ENCODE measurements around the gene CNN1. TPM values are rescaled to one million over a fixed set of nuclear protein-coding genes. Genes with fewer than 3 reads are reported as not detected.

CNN1 gene
- total and polyA plus RNA-seq, 4 donors: 16.5 to 34.9 (median 22.5) TPM

- DNase-seq (no peak), ATAC-seq (ENCODE audit: insufficient read depth, low FRiP score) (no peak)
- no peak overlapping the region for H3K4me3 ChIP-seq
- no peak overlapping the region for H3K27ac ChIP-seq (ENCODE audit: low read depth in 1 of 2, low read length in 1 of 2)
- peaks cover 10 to 32% (median 15%) of the 10 kb centered on the region in 4 donors for H3K36me3 ChIP-seq (ENCODE audit: control insufficient read depth in 4 of 4, insufficient read depth in 4 of 4, low read length in 4 of 4)
- no peaks in the 10 kb centered on the region for H3K9me3 ChIP-seq (ENCODE audit: control insufficient read depth in 4 of 4, insufficient read depth in 3 of 4, low read length in 3 of 4)
- H3K9ac ChIP-seq (ENCODE audit: insufficient read depth in 1 of 2, low read length in 2 of 2): no peak overlapping the region
- no peak for TF ChIP-seq CTCF (IDR thresholded peaks at IDR 0.05; ENCODE audit: control extremely low read depth, extremely low read depth)
- no peaks in the 10 kb centered on the region for H3K4me1 ChIP-seq (ENCODE audit: control insufficient read depth in 5 of 5, insufficient read depth in 5 of 5, low read length in 5 of 5)
- WGBS, 2 donors: 96 to 98% methylated on average over 20 of the region's 20 CpGs
- no peaks in the 10 kb centered on the region for H3K27me3 ChIP-seq (ENCODE audit: control insufficient read depth in 3 of 3, insufficient read depth in 3 of 3, low read length in 2 of 3)
These were observed 24.7 kb upstream of the CNN1 start for GRCh38 chr19:11513946-11514345.

- H3K36me3 ChIP-seq (ENCODE audit: control insufficient read depth in 4 of 4, insufficient read depth in 4 of 4, low read length in 4 of 4): peaks cover 4 to 19% (median 13%) of the 10 kb centered on the region in 4 donors
- DNase-seq: no peak
These were observed 19.5 kb upstream of the CNN1 start for GRCh38 chr19:11519138-11519537.

GRCh38 chr19:11528551-11529341, 9.9 kb upstream of the CNN1 start, which contains the start of gene ECSIT:
ECSIT (minus strand) TSS chr19:11529134; CDS start chr19:11519170, 9,964 bp downstream.
- WGBS, 2 donors: 0% methylated on average over 43 to 47 of the region's 47 CpGs
- TF ChIP-seq CTCF (IDR thresholded peaks at IDR 0.05; ENCODE audit: control extremely low read depth, extremely low read depth): no peak
- H3K27me3 ChIP-seq (ENCODE audit: control insufficient read depth in 3 of 3, insufficient read depth in 3 of 3, low read length in 2 of 3): no peaks in the 10 kb centered on the region
- H3K9ac ChIP-seq (ENCODE audit: insufficient read depth in 1 of 2, low read length in 2 of 2): peak within 1 kb of the TSS; percentile 56 to 87
- H3K9me3 ChIP-seq (ENCODE audit: control insufficient read depth in 4 of 4, insufficient read depth in 3 of 4, low read length in 3 of 4): no peaks in the 10 kb centered on the region
- H3K4me3 ChIP-seq: peak within 1 kb of the TSS; percentile 84
- ATAC-seq (ENCODE audit: insufficient read depth, low FRiP score): peak; percentile 99
- H3K27ac ChIP-seq (ENCODE audit: low read depth in 1 of 2, low read length in 1 of 2): peak within 1 kb of the TSS; percentile 93 to 99
- peak; percentile 97 to 98 (median 98) for DNase-seq
- H3K4me1 ChIP-seq (ENCODE audit: control insufficient read depth in 5 of 5, insufficient read depth in 5 of 5, low read length in 5 of 5): peaks cover 0 to 11% (median 4%) of the 10 kb centered on the region in 5 donors
- H3K36me3 ChIP-seq (ENCODE audit: control insufficient read depth in 4 of 4, insufficient read depth in 4 of 4, low read length in 4 of 4): peaks cover 0 to under 1% (median 0%) of the 10 kb centered on the region in 4 donors

More at GRCh38 chr19:11519138-11519537, 19.5 kb upstream of the CNN1 start:
- no peak for TF ChIP-seq CTCF (IDR thresholded peaks at IDR 0.05; ENCODE audit: control extremely low read depth, extremely low read depth)
- no peaks in the 10 kb centered on the region for H3K9me3 ChIP-seq (ENCODE audit: control insufficient read depth in 4 of 4, insufficient read depth in 3 of 4, low read length in 3 of 4)
- no peak overlapping the region for H3K9ac ChIP-seq (ENCODE audit: insufficient read depth in 1 of 2, low read length in 2 of 2)
- no peak overlapping the region for H3K27ac ChIP-seq (ENCODE audit: low read depth in 1 of 2, low read length in 1 of 2)
- no peaks in the 10 kb centered on the region for H3K4me1 ChIP-seq (ENCODE audit: control insufficient read depth in 5 of 5, insufficient read depth in 5 of 5, low read length in 5 of 5)
- WGBS, 2 donors: 93 to 97% methylated on average over 9 of the region's 9 CpGs
- ATAC-seq (ENCODE audit: insufficient read depth, low FRiP score): no peak
- no peaks in the 10 kb centered on the region for H3K27me3 ChIP-seq (ENCODE audit: control insufficient read depth in 3 of 3, insufficient read depth in 3 of 3, low read length in 2 of 3)
- no peak overlapping the region for H3K4me3 ChIP-seq

Data from lung (tissue), 12 donors.